Measurements from ENCODE around the gene PRPF18.

- TF ChIP-seq, protein P1, sequence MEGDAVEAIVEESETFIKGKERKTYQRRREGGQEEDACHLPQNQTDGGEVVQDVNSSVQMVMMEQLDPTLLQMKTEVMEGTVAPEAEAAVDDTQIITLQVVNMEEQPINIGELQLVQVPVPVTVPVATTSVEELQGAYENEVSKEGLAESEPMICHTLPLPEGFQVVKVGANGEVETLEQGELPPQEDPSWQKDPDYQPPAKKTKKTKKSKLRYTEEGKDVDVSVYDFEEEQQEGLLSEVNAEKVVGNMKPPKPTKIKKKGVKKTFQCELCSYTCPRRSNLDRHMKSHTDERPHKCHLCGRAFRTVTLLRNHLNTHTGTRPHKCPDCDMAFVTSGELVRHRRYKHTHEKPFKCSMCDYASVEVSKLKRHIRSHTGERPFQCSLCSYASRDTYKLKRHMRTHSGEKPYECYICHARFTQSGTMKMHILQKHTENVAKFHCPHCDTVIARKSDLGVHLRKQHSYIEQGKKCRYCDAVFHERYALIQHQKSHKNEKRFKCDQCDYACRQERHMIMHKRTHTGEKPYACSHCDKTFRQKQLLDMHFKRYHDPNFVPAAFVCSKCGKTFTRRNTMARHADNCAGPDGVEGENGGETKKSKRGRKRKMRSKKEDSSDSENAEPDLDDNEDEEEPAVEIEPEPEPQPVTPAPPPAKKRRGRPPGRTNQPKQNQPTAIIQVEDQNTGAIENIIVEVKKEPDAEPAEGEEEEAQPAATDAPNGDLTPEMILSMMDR (IDR thresholded peaks at IDR 0.05), result no peak
- TF ChIP-seq POLR2A (IDR thresholded peaks at IDR 0.05) (no peak), POLR2AphosphoS5 (IDR thresholded peaks at IDR 0.05; ENCODE audit: insufficient read depth in 1 of 2, low read depth in 1 of 2) (no peak)
Observed at GRCh38 chr10:13648425-13648824, 61.7 kb downstream of the PRPF18 start.

All from vagina (tissue), 2 donors.